ENCODE results near the gene MGAT4B. TPM values are rescaled to one million over a fixed set of nuclear protein-coding genes. Genes with fewer than 3 reads are reported as not detected.

Gene MGAT4B
- total and polyA plus RNA-seq, 4 donors, result 42.0 to 156 (median 83.7) TPM

- no peaks in the 10 kb centered on the region for H3K27me3 ChIP-seq (ENCODE audit: control insufficient read depth in 4 of 4, insufficient read depth in 4 of 4, low read length in 3 of 4)
- WGBS, result 85% methylated on average over 27 of the region's 27 CpGs
- peak overlapping the region in 1 of 2 donors; percentile 54 for H3K27ac ChIP-seq (ENCODE audit: low read depth in 1 of 2, low read length in 2 of 2)
- TF ChIP-seq TAF1 (conservative IDR thresholded peaks at IDR 0.05) (no peak), MAX (IDR thresholded peaks at IDR 0.05) (no peak), GABPA (IDR thresholded peaks at IDR 0.05 in 1 of 2, conservative IDR thresholded peaks at IDR 0.05 in 1 of 2) (no peak), REST (IDR thresholded peaks at IDR 0.05) (no peak), CTCF (IDR thresholded peaks at IDR 0.05; ENCODE audit: low read depth, low read length, missing input control) (no peak), ATF3 (IDR thresholded peaks at IDR 0.05) (no peak), HNF4G (IDR thresholded peaks at IDR 0.05) (no peak), JUND (IDR thresholded peaks at IDR 0.05) (no peak), SP1 (IDR thresholded peaks at IDR 0.05) (no peak), RXRA (IDR thresholded peaks at IDR 0.05) (no peak), NR2F2 (IDR thresholded peaks at IDR 0.05) (no peak), ZBTB33 (IDR thresholded peaks at IDR 0.05) (no peak), HNF4A (conservative IDR thresholded peaks at IDR 0.05) (no peak), FOXA1 (IDR thresholded peaks at IDR 0.05) (no peak), RAD21 (IDR thresholded peaks at IDR 0.05) (no peak), EGR1 (IDR thresholded peaks at IDR 0.05; ENCODE audit: low read depth in 2 of 2) (no peak), YY1 (IDR thresholded peaks at IDR 0.05) (no peak), FOXA2 (IDR thresholded peaks at IDR 0.05) (no peak)
- H3K9me3 ChIP-seq (ENCODE audit: control insufficient read depth in 4 of 4, low read length in 3 of 4), result no peaks in the 10 kb centered on the region
- DNase-seq (ENCODE audit: low spot score), result no peak
- H3K9ac ChIP-seq (ENCODE audit: low read depth in 1 of 2, low read length in 2 of 2), result no peak overlapping the region
- no peak overlapping the region for H3K4me3 ChIP-seq (ENCODE audit: low read depth in 1 of 3, low read length in 3 of 3)
- H3K4me1 ChIP-seq (ENCODE audit: control insufficient read depth in 4 of 4, insufficient read depth in 4 of 4, low read length in 3 of 4), result peaks cover 12 to 32% (median 17%) of the 10 kb centered on the region in 4 donors
- H3K36me3 ChIP-seq (ENCODE audit: control insufficient read depth in 4 of 4, insufficient read depth in 3 of 4, low read depth in 1 of 4, low read length in 3 of 4), result no peaks in the 10 kb centered on the region
Measured at GRCh38 chr5:179812135-179812825, 5.6 kb upstream of the MGAT4B start.
